ENCODE measurements around the gene FCHSD1. TPM values are rescaled to one million over a fixed set of nuclear protein-coding genes. Genes with fewer than 3 reads are reported as not detected.

Gene FCHSD1
- total and polyA plus RNA-seq, 10 of the 15 experiments (the other 5 are each of a cell fraction or from before 2014, with no cell fraction given), result 0.97 to 22.8 (median 10.7) TPM

- in situ Hi-C loops (cut with MboI), result loop anchor here (25.0 kb wide), 2 partner anchors 1211 to 1586 kb away; partner anchors contain the start of genes ANKHD1 and NRG2
These were observed 27.6 kb downstream of the FCHSD1 start for GRCh38 chr5:141623611-141624010.

GRCh38 chr5:141623186-141623585 lies 28.0 kb downstream of the FCHSD1 start:
- ChIA-PET POLR2A (interaction anchor here (0.9 to 13.9 kb wide), 8 partner anchors 10 to 42 kb away, joined by 4 to 215 read pairs (median 6); partner anchors contain the start of genes FCHSD1, HDAC3 and RELL2), CTCF (interaction anchor here (0.8 to 15.5 kb wide), 13 partner anchors 9 to 256 kb away, joined by 3 to 517 read pairs (median 4); partner anchors contain the start of genes HDAC3 and RELL2), SMC1A (ENCODE audit: uncharacterized antibody, unreplicated experiment) (interaction anchor here (0.9 to 14.0 kb wide), 7 partner anchors 10 to 59 kb away, joined by 3 to 245 read pairs (median 4); partner anchors contain the start of genes HDAC3 and RELL2), RAD21 (ENCODE audit: unreplicated experiment) (interaction anchor here (1.0 to 3.7 kb wide), 11 partner anchors 11 to 346 kb away, joined by 3 to 79 read pairs (median 4); partner anchors contain the start of genes FCHSD1, HDAC3, RELL2 and RNF14)
- Histone ChIP-seq H2AFZ (ENCODE audit: control insufficient read depth, low read depth, low read length) (no peak overlapping the region), H3K27me3 (replicated peaks in 1 of 2; ENCODE audit: control insufficient read depth in 2 of 2, insufficient read depth in 2 of 2, low read length in 1 of 2) (no peaks in the 10 kb centered on the region), H3K4me3 (no peak overlapping the region), H3K9me3 (replicated peaks; ENCODE audit: control insufficient read depth, insufficient read depth, low read length) (no peaks in the 10 kb centered on the region), H3K4me2 (ENCODE audit: control insufficient read depth, insufficient read depth) (peak overlapping the region; percentile 70), H4K20me1 (ENCODE audit: control insufficient read depth, insufficient read depth) (no peaks in the 10 kb centered on the region), H3K4me1 (ENCODE audit: control insufficient read depth, insufficient read depth, low read length) (peaks cover 14% of the 10 kb centered on the region), H3K36me3 (ENCODE audit: control insufficient read depth in 2 of 2, insufficient read depth in 2 of 2, low read length in 1 of 2) (peaks cover 16 to 38% of the 10 kb centered on the region in 2 experiments), H3K79me2 (ENCODE audit: control insufficient read depth, insufficient read depth, low read length) (peaks cover 4% of the 10 kb centered on the region), H3K9ac (ENCODE audit: control insufficient read depth, insufficient read depth, low read length) (0 out of 2 replicates have a peak overlapping the region, but pooled peaks have one; percentile 15), H3K27ac (ENCODE audit: control insufficient read depth, insufficient read depth) (peak overlapping the region; percentile 81)
- no TSS peak for BruUV-seq (replicated peaks)
- peak; percentile 92 for FAIRE-seq
- ATAC-seq, result peak; percentile 75
- peak; percentile 60 for DNase-seq (ENCODE audit: low read depth, low spot score)
- intact Hi-C loops (cut with micrococcal nuclease; ENCODE audit: unreplicated experiment) (no loop called here), in situ Hi-C loops (cut with MboI) (loop anchor here (25.0 kb wide), 2 partner anchors 1211 to 1586 kb away; partner anchors contain the start of genes ANKHD1 and NRG2)
- no peak for TF ChIP-seq CUX1 (IDR thresholded peaks at IDR 0.05; ENCODE audit: insufficient replicate concordance, low read depth, low read length)
- TF ChIP-seq IKZF1 (conservative IDR thresholded peaks at IDR 0.05), result peak; percentile 25; the same call in 1 of the 2 replicates
- TF ChIP-seq NKRF (conservative IDR thresholded peaks at IDR 0.05), result no peak
- TF ChIP-seq HDGF (IDR thresholded peaks at IDR 0.05), result no peak
- TF ChIP-seq IKZF2 (IDR thresholded peaks at IDR 0.05), result peak in 1 of 2 experiments; percentile 18; a peak in 2 of 4 replicates
- peak; percentile 87 for TF ChIP-seq SPI1 (IDR thresholded peaks at IDR 0.05; ENCODE audit: borderline replicate concordance, insufficient read depth, low read depth, low read length)

More at GRCh38 chr5:141623611-141624010, 27.6 kb downstream of the FCHSD1 start:
- ChIA-PET CTCF (interaction anchor here (0.8 to 15.5 kb wide), 12 partner anchors 10 to 256 kb away, joined by 3 to 517 read pairs (median 4); partner anchors contain the start of genes HDAC3 and RELL2), RAD21 (ENCODE audit: unreplicated experiment) (interaction anchor here (1.0 to 3.7 kb wide), 10 partner anchors 11 to 345 kb away, joined by 3 to 79 read pairs (median 4); partner anchors contain the start of genes FCHSD1, HDAC3, RELL2 and RNF14), POLR2A (interaction anchor here (1.1 to 13.9 kb wide), 7 partner anchors 10 to 42 kb away, joined by 5 to 215 read pairs (median 6); partner anchors contain the start of genes FCHSD1, HDAC3 and RELL2), SMC1A (ENCODE audit: uncharacterized antibody, unreplicated experiment) (interaction anchor here (0.9 to 14.0 kb wide), 7 partner anchors 10 to 59 kb away, joined by 3 to 245 read pairs (median 4); partner anchors contain the start of genes HDAC3 and RELL2)
- H3K4me2 ChIP-seq (ENCODE audit: control insufficient read depth, insufficient read depth), result peak overlapping the region; percentile 70
- 0 out of 2 replicates have a peak, but pooled peaks have one; percentile 4 for TF ChIP-seq IKZF1 (conservative IDR thresholded peaks at IDR 0.05)
- no peak for TF ChIP-seq MTA2 (IDR thresholded peaks at IDR 0.05; ENCODE audit: low read depth)
- no peaks in the 10 kb centered on the region for H3K9me3 ChIP-seq (replicated peaks; ENCODE audit: control insufficient read depth, insufficient read depth, low read length)
- WGBS (ENCODE audit: insufficient coverage, insufficient replicate concordance, low lambda C conversion rate, missing lambda C conversion rate), result 11% methylated on average over 5 of the region's 5 CpGs
- DNase-seq (ENCODE audit: low read depth, low spot score) (no peak), FAIRE-seq (no peak), ATAC-seq (no peak)
- H3K27me3 ChIP-seq (replicated peaks in 1 of 2; ENCODE audit: control insufficient read depth in 2 of 2, insufficient read depth in 2 of 2, low read length in 1 of 2), result no peaks in the 10 kb centered on the region
- H3K9ac ChIP-seq (ENCODE audit: control insufficient read depth, insufficient read depth, low read length), result 0 out of 2 replicates have a peak overlapping the region, but pooled peaks have one; percentile 15
- intact Hi-C loops (cut with micrococcal nuclease; ENCODE audit: unreplicated experiment), result no loop called here
- H3K79me2 ChIP-seq (ENCODE audit: control insufficient read depth, insufficient read depth, low read length), result peaks cover under 1% of the 10 kb centered on the region; the same call in 1 of the 2 replicates
- no TSS peak for BruUV-seq (replicated peaks)
- H4K20me1 ChIP-seq (ENCODE audit: control insufficient read depth, insufficient read depth), result no peaks in the 10 kb centered on the region
- peaks cover 19 to 38% of the 10 kb centered on the region in 2 experiments for H3K36me3 ChIP-seq (ENCODE audit: control insufficient read depth in 2 of 2, insufficient read depth in 2 of 2, low read length in 1 of 2)
- H3K27ac ChIP-seq (ENCODE audit: control insufficient read depth, insufficient read depth), result peak overlapping the region; percentile 81
- no peak overlapping the region for H2AFZ ChIP-seq (ENCODE audit: control insufficient read depth, low read depth, low read length)
- H3K4me1 ChIP-seq (ENCODE audit: control insufficient read depth, insufficient read depth, low read length), result peaks cover 14% of the 10 kb centered on the region
- no peak overlapping the region for H3K4me3 ChIP-seq
